Prostate gland (tissue), 2 donors: ENCODE data around the gene LDHA. TPM values are rescaled to one million over a fixed set of nuclear protein-coding genes. Genes with fewer than 3 reads are reported as not detected.

Experiments
- DNase-seq: peaks from one replicate; pipeline ENCODE4 v3.0.0-alpha.2; 2019; ENCODE audit warnings: low spot score
- H3K27ac ChIP-seq, 2 donors: fragments of 200-600 bp; sonication (generic); 2 replicates each; pipeline ENCODE4 v1.5.1; 2017 to 2019
- H3K27me3 ChIP-seq: fragments of 200-600 bp; sonication (generic); replicated peaks from 2 replicates; pipeline ENCODE4 v1.5.1; 2019; ENCODE audit not compliant: insufficient read depth
- H3K36me3 ChIP-seq, 2 donors: fragments of 200-600 bp; sonication (generic); 1 replicate in 1 of 2; 2 replicates in 1 of 2; pipeline versions ENCODE4 v1.5.1 to v1.8.1; 2017 to 2019
- H3K4me1 ChIP-seq: fragments of 200-600 bp; sonication (generic); replicated peaks from 2 replicates; pipeline ENCODE4 v1.5.1; 2019
- H3K4me3 ChIP-seq, 2 donors: fragments of 200-600 bp; sonication (generic); 2 replicates each; pipeline ENCODE4 v1.5.1; 2017 to 2019
- H3K9me3 ChIP-seq: fragments of 200-600 bp; sonication (generic); 2 replicates; pipeline ENCODE4 v1.5.1; 2017
- POLR2A ChIP-seq: fragments of 450-650 bp; IDR thresholded peaks from one replicate; pipeline ENCODE4 v1.6.1; 2016; ENCODE audit warnings: antibody characterized with exemption, mild to moderate bottlenecking
- POLR2AphosphoS5 ChIP-seq: sonication (generic); formaldehyde crosslinking; IDR thresholded peaks from one replicate; pipeline ENCODE4 v1.6.1; 2017; ENCODE audit warnings: antibody characterized with exemption
- WGBS: methylation state at CpG from one replicate; pipeline ENCODE4 v1.1.5; 2018; 5-methylcytosine and 5-hydroxymethylcytosine counted together
- intact Hi-C: fragments of 100-400 bp; cut with DNase I; formaldehyde crosslinking; loops from one replicate; pipeline ENCODE4 v1.14.2; 2022
- total RNA-seq, 2 donors: library from RNA; depleted of rRNA; stranded (reverse); fragments of >200 nt; gene quantifications; one replicate each; pipeline ENCODE4 v1.1.0, GENCODE V29; 2016
- TF ChIP-seq, protein P1 (sequence below), 4 experiments: fragments of 200-600 bp in 2 of 4; fragments of 450-650 bp in 2 of 4; sonication (generic) in 2 of 4; IDR thresholded peaks; 1 replicate in 3 of 4; 2 replicates in 1 of 4; pipeline ENCODE4 v1.5.1; 2016 to 2019; ENCODE audit warnings: antibody characterized with exemption in 4 of 4, mild to moderate bottlenecking in 2 of 4, moderate library complexity in 2 of 4

LDHA gene
- total RNA-seq, 2 donors from 2014 or later, result 182 to 192 TPM

- peaks cover 11 to 18% of the 10 kb centered on the region in 2 donors for H3K36me3 ChIP-seq
- 90% methylated on average over 5 of the region's 5 CpGs for WGBS
- DNase-seq, result no peak
- TF ChIP-seq POLR2A (no peak), POLR2AphosphoS5 (no peak)
- TF ChIP-seq, protein P1, sequence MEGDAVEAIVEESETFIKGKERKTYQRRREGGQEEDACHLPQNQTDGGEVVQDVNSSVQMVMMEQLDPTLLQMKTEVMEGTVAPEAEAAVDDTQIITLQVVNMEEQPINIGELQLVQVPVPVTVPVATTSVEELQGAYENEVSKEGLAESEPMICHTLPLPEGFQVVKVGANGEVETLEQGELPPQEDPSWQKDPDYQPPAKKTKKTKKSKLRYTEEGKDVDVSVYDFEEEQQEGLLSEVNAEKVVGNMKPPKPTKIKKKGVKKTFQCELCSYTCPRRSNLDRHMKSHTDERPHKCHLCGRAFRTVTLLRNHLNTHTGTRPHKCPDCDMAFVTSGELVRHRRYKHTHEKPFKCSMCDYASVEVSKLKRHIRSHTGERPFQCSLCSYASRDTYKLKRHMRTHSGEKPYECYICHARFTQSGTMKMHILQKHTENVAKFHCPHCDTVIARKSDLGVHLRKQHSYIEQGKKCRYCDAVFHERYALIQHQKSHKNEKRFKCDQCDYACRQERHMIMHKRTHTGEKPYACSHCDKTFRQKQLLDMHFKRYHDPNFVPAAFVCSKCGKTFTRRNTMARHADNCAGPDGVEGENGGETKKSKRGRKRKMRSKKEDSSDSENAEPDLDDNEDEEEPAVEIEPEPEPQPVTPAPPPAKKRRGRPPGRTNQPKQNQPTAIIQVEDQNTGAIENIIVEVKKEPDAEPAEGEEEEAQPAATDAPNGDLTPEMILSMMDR (IDR thresholded peaks at IDR 0.05), result no peak
- H3K27ac ChIP-seq, result no peak overlapping the region
- H3K4me1 ChIP-seq, result no peaks in the 10 kb centered on the region
- H3K4me3 ChIP-seq, result no peak overlapping the region
- intact Hi-C loops, result no loop called here
- H3K27me3 ChIP-seq, result no peaks in the 10 kb centered on the region
- H3K9me3 ChIP-seq, result no peaks in the 10 kb centered on the region
Measured at GRCh38 chr11:18361154-18361553, 33.2 kb upstream of the LDHA start.

- Histone ChIP-seq H3K36me3 (peaks cover 10 to 11% of the 10 kb centered on the region in 2 donors), H3K4me1 (no peaks in the 10 kb centered on the region), H3K4me3 (no peak overlapping the region), H3K27ac (no peak overlapping the region), H3K27me3 (no peaks in the 10 kb centered on the region), H3K9me3 (no peaks in the 10 kb centered on the region)
- WGBS, result 78% methylated on average over 4 of the region's 4 CpGs
- intact Hi-C loops, result no loop called here
- TF ChIP-seq POLR2A, result no peak
- TF ChIP-seq, protein P1 (IDR thresholded peaks at IDR 0.05), result no peak
- TF ChIP-seq POLR2AphosphoS5, result no peak
- no peak for DNase-seq
Measured at GRCh38 chr11:18364495-18365073, 29.8 kb upstream of the LDHA start.

DNA sequence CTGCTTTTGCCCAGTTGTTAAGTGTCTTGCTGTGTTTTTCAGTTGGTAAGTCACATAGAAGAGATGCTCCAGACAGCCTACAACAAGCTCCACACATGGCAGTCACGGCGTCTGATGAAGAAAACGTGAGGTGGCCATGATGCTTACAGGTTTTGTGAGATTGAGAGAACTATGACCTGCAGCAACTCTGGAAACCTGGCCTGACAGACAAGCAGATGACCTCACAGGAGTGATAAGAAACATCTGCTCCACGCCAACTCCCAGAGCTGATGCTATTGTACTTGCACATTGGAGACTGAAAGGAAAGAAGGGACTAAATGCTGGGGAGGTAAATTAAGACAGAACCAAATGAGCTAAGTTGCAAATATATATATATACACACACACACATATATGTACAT, 28.6 kb upstream of the LDHA start:
- H3K4me1 ChIP-seq, result no peaks in the 10 kb centered on the region
- intact Hi-C loops, result no loop called here
- DNase-seq, result no peak
- H3K36me3 ChIP-seq, result peaks cover 4 to 11% of the 10 kb centered on the region in 2 donors
- no peaks in the 10 kb centered on the region for H3K27me3 ChIP-seq
- H3K27ac ChIP-seq, result no peak overlapping the region
- no peak overlapping the region for H3K4me3 ChIP-seq
- H3K9me3 ChIP-seq, result no peaks in the 10 kb centered on the region
- TF ChIP-seq POLR2A, result no peak
- TF ChIP-seq POLR2AphosphoS5, result no peak
- TF ChIP-seq, protein P1 (IDR thresholded peaks at IDR 0.05), result no peak
- 97% methylated on average over 4 of the region's 4 CpGs for WGBS

GRCh38 chr11:18366286-18366685, 28.1 kb upstream of the LDHA start:
- no peaks in the 10 kb centered on the region for H3K27me3 ChIP-seq
- WGBS, result 89% methylated on average over 4 of the region's 4 CpGs
- no peaks in the 10 kb centered on the region for H3K9me3 ChIP-seq
- no peak overlapping the region for H3K27ac ChIP-seq
- no peaks in the 10 kb centered on the region for H3K4me1 ChIP-seq
- DNase-seq, result no peak
- TF ChIP-seq, protein P1 (IDR thresholded peaks at IDR 0.05), result no peak
- no peak for TF ChIP-seq POLR2A
- no peak overlapping the region for H3K4me3 ChIP-seq
- H3K36me3 ChIP-seq, result peaks cover 4 to 6% of the 10 kb centered on the region in 2 donors
- intact Hi-C loops, result no loop called here

DNA sequence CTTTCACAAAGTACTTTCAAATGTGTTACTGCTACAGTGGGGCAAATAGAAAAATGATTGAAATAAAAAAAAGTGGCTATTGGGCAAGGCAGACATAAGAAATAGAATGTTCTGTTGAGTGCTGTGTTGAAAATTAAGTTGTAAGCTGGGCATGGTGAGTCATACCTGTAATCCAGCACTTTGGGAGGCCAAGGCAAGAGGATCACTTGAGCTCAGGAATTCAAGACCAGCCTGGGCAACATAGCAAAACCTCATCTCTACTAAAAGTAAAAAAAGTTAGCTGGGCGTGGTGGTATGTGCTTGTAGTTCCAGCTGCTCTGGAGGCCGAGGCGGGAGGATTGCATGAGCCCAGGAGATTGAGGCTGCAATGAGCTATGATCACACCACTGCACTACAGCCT, 26.9 kb upstream of the LDHA start:
- Histone ChIP-seq H3K27ac (no peak overlapping the region), H3K9me3 (no peaks in the 10 kb centered on the region), H3K27me3 (no peaks in the 10 kb centered on the region), H3K4me3 (no peak overlapping the region), H3K36me3 (peaks cover 4% of the 10 kb centered on the region in 2 donors), H3K4me1 (no peaks in the 10 kb centered on the region)
- 86% methylated on average over 3 of the region's 3 CpGs for WGBS
- TF ChIP-seq POLR2AphosphoS5 (no peak), POLR2A (no peak)
- TF ChIP-seq, protein P1 (IDR thresholded peaks at IDR 0.05), result no peak
- DNase-seq, result no peak
- intact Hi-C loops, result no loop called here
